RWPE1 (cell line): ENCODE measurements around the gene DEAF1.

ENCODE experiments used
- CTCF ChIA-PET: fragments of 350-600 bp; sonication (Branson Sonifier 250); formaldehyde crosslinking; extraction: SDS; loops from one replicate; lab custom pipeline; 2021; lab: Yijun Ruan, JAX
- POLR2A ChIA-PET: fragments of 400-600 bp; formaldehyde crosslinking; extraction: SDS; loops from one replicate; lab custom pipeline; 2020; ENCODE audit warnings: antibody characterized with exemption; ENCODE audit not compliant: low non-redundant PET; lab: Yijun Ruan, JAX
- DNase-seq: peaks from one replicate; pipeline ENCODE4 v3.0.0; 2012; ENCODE audit warnings: low spot score
- H3K27ac ChIP-seq: fragments of 450-650 bp; 2 replicates; pipeline ENCODE4 v1.5.1; 2017
- TF ChIP-seq, protein P1 (sequence below): fragments of 450-650 bp; conservative IDR thresholded peaks from 2 replicates; pipeline ENCODE4 v1.5.1; 2017; ENCODE audit warnings: low read depth, mild to moderate bottlenecking

The DEAF1 gene

DNA sequence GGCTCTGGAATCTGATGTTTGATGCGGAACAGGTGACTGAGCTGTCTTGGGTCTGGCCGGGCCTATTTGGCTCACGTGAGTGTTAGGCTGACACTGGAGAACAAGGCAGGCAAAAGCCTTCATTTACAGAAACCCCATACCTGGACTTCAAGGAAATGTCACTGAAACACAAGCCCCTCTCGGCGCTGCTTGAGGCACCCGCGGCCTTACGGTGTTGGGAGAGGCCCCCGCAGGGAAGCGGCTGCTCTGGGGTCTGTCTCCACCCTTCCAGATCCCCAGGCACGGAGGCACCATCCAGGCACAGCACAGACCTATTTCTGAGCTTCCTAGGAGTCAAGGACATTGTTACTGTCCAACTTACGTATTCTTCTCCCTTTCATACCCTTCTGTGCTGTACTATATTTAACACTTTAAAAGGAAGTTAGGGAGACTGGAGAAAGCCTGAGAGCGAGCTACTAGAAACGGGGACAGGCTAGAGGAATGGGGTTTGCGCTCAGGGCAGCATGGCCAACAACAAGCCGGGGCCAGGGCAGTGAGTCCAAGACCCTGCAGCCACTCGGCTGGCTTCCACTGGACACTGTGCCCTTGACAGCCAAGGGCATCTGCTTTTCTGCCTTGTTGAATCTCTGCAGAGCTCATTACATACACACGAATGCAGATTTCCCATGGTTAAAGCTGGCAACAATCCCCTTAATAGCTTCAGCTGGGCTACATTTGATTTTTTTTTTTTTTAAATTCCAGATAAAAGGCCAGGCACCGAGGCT lies 34.2 kb downstream of the DEAF1 start:
- ChIA-PET CTCF (interaction anchor here (0.5 kb wide), 1 partner anchor 9 kb away, joined by 3 read pairs; no protein-coding TSS in a partner anchor), POLR2A (no interaction called here)
- peak overlapping the region; percentile 87 for H3K27ac ChIP-seq
- TF ChIP-seq, protein P1, sequence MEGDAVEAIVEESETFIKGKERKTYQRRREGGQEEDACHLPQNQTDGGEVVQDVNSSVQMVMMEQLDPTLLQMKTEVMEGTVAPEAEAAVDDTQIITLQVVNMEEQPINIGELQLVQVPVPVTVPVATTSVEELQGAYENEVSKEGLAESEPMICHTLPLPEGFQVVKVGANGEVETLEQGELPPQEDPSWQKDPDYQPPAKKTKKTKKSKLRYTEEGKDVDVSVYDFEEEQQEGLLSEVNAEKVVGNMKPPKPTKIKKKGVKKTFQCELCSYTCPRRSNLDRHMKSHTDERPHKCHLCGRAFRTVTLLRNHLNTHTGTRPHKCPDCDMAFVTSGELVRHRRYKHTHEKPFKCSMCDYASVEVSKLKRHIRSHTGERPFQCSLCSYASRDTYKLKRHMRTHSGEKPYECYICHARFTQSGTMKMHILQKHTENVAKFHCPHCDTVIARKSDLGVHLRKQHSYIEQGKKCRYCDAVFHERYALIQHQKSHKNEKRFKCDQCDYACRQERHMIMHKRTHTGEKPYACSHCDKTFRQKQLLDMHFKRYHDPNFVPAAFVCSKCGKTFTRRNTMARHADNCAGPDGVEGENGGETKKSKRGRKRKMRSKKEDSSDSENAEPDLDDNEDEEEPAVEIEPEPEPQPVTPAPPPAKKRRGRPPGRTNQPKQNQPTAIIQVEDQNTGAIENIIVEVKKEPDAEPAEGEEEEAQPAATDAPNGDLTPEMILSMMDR = no peak
- DNase-seq = no peak

DNA sequence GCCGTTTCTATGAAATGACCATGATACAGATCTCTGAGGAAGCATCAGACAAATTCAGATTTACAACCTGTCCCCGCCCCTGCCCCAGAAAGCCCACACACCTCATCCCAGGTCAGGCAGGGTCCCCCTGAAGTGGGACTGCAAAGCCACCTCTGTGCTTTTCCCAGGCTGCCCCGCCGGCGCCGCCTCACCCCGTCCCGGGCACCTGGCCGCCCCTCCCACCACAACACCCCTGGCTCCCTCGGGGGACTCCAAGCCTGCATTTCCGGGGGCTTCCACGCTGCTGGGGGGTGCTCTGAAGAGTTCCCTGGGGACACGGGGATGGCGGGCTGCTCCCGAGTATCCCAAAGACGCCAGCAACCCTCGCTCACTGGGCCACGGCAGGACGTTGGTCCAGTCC lies 34.7 kb downstream of the DEAF1 start:
- POLR2A ChIA-PET = no interaction called here
- DNase-seq = no peak
- TF ChIP-seq, protein P1 = no peak
- peak overlapping the region; percentile 87 for H3K27ac ChIP-seq
- CTCF ChIA-PET = no interaction called here

DNA sequence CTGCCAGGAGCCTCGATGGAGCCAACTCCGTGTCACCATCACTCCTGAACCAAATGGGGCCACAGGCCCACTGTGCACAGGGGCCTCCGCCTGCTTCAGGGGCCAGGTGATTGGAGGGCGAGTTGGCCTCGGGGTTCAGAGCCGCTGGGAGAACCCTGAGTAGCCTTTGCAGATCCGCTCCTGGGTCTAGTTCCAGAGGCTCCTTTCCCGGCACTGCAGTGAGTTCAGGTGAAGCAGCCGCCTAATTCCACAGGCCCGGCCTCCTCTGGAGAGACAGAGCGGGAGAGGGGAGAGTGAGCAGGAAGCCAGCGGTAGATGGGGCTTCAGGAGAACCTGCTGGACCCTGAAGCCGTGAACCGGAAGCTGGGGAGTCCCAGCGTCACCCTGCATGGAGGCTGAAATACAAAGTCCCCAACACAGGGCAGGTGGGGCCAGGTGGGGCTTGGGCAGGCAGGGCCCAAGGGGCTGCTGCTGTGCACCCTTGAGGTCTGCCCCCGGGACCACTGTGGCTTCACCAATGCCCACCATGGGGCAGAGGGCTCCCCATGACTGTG lies 35.4 kb downstream of the DEAF1 start:
- no peak for DNase-seq
- TF ChIP-seq, protein P1 = no peak
- H3K27ac ChIP-seq = peak overlapping the region; percentile 87
- POLR2A ChIA-PET = no interaction called here
- CTCF ChIA-PET = no interaction called here

DNA sequence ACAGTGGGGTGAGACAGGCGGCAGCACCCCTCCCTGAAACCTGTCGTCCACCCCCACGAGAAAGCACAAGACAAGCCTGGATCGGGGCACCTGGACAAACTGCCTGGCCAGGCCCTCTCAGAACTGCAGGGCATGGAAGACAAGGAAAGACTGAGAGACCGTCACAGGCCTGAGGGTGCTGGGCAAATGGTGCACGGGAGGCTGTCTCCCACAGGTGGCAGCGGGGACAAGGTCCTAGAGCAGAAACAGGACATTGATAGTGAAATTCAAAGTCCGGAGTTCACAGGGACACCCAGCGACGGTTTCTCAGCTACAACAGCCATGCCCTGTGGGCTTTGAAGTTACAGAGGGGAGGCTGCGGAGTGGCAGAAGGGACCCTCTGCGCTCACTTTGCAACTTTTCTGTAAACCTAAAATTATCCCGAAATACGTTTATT lies 37.3 kb downstream of the DEAF1 start:
- POLR2A ChIA-PET = no interaction called here
- peak overlapping the region; percentile 87 for H3K27ac ChIP-seq
- no peak for DNase-seq
- CTCF ChIA-PET = no interaction called here
- TF ChIP-seq, protein P1 = no peak

GRCh38 chr11:656866-657265 lies 38.2 kb downstream of the DEAF1 start:
- POLR2A ChIA-PET = interaction anchor here (0.7 kb wide), 1 partner anchor 21 kb away, joined by 3 read pairs; no protein-coding TSS in a partner anchor
- TF ChIP-seq, protein P1 = no peak
- peak overlapping the region; percentile 87 for H3K27ac ChIP-seq
- CTCF ChIA-PET = no interaction called here
- no peak for DNase-seq

- TF ChIP-seq, protein P1 = no peak
- H3K27ac ChIP-seq = peak overlapping the region; percentile 87; the same call in 1 of the 2 replicates
- ChIA-PET CTCF (no interaction called here), POLR2A (interaction anchor here (0.7 kb wide), 1 partner anchor 20 kb away, joined by 3 read pairs; no protein-coding TSS in a partner anchor)
- no peak for DNase-seq
These were observed 38.6 kb downstream of the DEAF1 start for GRCh38 chr11:656426-656825.
